Bone marrow (tissue), 2 donors: ENCODE data around the gene PCDHGB4.
"Not testable (repeated sequence)": the region's sequence is repeated elsewhere in the genome, so short reads cannot be mapped to it uniquely, and the experiment has no call there.

ENCODE experiments used
- DNase-seq, 2 donors: peaks; one replicate each; lab custom pipeline; 2025; lab: John Stamatoyannopoulos, UW

PCDHGB4 gene

DNA sequence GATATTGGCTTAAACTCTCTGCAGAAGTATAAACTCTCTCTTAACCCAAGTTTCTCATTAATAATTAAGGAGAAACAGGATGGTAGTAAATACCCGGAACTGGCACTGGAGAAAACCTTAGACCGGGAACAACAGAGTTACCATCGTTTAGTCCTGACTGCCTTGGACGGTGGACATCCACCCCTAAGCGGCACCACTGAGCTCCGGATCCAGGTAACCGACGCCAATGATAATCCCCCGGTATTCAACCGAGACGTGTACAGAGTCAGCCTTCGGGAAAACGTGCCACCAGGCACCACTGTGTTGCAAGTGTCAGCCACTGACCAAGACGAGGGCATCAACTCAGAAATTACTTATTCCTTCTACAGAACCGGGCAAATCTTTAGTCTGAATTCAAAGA lies 11.1 kb downstream of the PCDHGB4 start:
- DNase-seq: no peak

DNA sequence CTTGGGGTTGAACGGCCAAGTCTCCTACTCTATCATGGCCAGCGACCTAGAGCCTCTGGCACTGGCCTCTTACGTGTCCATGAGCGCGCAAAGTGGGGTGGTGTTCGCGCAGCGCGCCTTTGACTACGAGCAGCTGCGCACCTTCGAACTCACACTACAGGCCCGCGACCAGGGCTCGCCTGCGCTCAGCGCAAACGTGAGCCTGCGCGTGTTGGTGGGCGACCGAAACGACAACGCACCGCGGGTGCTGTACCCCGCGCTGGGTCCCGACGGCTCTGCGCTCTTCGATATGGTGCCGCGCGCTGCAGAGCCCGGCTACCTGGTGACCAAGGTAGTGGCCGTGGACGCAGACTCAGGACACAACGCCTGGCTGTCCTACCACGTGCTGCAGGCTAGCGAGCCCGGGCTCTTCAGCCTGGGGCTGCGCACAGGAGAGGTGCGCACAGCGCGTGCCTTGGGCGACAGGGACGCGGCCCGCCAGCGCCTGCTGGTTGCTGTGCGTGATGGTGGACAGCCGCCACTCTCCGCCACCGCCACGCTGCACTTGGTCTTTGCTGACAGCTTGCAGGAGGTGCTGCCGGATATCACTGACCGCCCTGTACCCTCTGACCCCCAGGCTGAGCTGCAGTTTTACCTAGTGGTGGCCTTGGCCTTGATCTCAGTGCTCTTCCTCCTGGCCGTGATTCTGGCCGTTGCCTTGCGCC lies 12.2 kb downstream of the PCDHGB4 start:
- DNase-seq: no peak

DNA sequence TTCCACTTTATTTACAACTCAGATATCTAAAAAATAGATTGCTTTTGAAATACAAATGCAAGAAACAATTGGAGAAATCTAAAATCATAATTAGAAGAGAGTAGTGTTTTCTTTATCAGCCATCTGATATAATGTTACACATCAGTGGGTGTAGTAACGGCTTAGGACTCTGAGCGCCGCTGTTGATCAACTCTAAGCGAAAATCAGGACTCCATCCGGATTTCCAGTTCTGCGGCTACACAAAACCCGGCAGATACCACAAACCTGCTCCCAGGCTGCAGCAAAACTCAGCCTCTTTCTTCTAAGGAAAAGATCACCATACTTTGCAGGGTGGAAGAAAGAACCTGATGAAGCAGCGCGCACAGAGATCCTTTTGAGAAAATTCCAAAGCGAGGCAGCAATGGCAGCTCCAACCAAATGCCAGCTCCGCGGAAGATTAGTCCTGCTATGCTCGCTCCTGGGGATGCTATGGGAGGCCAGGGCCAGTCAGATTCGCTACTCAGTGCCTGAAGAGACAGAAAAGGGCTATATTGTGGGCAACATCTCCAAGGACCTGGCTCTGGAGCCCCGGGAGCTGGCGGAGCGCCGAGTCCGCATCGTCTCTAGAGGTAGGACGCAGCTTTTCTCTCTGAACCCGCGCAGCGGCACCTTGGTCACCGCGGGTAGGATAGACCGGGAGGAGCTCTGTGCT lies 15.2 kb downstream of the PCDHGB4 start, which contains the start of gene PCDHGA9:
TSS of gene PCDHGA9 (plus strand) at position 226 of the 691 bp plus-strand sequence. CDS start at position 401, 175 bp downstream.
- no peak for DNase-seq

DNA sequence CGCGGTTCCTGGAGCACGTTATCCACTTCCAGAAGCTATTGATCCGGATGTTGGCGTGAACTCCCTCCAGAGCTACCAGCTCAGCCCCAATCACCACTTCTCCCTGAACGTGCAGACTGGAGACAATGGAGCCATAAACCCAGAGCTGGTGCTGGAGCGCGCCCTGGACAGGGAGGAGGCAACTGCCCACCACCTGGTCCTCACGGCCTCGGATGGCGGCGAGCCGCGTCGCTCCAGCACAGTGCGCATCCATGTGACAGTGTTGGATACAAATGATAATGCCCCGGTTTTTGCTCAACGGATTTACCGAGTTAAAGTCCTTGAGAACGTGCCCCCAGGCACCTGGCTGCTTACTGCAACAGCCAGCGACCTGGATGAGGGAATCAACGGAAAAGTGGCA lies 15.9 kb downstream of the PCDHGB4 start:
- no peak for DNase-seq

DNA sequence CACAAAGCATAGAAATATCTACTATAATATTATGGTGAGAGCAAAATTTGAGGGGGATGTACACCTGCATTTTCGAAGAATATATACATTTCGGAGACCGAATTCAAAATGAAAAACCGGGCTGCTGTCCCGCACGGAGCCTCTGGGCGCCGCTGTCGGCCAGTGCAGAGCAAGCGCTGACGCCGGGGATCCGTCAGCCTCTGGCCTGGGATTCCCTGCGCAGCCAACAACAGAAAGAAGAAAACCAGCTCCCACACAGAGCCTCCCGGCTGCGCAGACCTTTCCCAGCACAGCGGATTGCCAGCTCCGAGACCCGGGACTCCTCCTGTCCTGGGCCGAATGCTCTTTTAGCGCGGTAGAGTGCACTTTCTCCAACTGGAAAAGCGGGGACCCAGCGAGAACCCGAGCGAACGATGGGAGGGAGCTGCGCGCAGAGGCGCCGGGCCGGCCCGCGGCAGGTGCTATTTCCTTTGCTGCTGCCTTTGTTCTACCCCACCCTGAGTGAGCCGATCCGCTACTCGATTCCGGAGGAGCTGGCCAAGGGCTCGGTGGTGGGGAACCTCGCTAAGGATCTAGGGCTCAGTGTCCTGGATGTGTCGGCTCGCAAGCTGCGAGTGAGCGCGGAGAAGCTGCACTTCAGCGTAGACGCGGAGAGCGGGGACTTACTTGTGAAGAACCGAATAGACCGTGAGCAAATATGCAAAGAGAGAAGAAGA lies 20.4 kb downstream of the PCDHGB4 start, which contains the start of gene PCDHGB6:
TSS of gene PCDHGB6 (plus strand) at position 232 of the 716 bp plus-strand sequence. CDS start at position 414, 182 bp downstream.
- not testable (repeated sequence) for DNase-seq

DNA sequence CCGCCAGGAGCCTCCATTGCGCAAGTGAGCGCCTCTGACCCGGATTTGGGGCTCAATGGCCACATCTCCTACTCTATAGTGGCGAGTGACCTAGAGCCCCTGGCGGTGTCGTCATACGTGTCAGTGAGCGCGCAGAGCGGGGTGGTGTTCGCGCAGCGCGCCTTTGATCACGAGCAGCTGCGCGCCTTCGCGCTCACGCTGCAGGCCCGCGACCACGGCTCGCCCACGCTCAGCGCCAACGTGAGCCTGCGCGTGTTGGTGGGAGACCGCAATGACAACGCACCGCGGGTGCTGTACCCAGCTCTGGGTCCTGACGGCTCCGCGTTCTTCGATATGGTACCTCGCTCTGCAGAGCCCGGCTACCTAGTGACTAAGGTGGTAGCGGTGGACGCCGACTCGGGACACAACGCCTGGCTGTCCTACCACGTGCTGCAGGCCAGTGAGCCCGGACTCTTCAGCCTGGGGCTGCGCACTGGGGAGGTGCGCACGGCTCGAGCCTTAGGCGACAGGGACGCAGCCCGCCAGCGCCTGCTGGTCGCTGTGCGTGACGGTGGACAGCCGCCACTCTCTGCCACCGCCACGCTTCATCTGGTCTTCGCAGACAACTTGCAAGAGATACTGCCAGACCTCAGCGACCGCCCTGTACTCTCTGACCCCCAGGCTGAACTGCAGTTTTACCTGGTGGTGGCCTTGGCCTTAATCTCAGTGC lies 22.3 kb downstream of the PCDHGB4 start:
- DNase-seq: no peak

DNA sequence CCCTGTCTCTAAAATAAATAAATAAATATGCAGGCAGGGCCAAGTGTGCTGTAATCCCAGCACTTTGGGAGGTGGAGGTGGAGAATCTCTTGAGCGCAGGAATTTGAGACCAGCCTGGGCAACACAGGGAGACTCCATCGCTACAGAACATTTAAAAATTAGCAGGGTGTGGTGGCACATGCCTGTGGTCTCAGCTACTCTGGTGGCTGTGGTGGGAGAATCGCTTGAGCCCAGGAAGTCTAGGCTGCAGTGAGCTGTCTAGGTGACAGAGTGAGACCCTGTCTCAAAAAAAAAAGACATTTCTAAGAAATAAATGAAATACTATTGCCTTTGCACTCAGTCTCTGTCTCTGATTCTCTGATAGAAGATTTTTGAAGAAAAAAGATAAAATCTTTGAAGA lies 24.1 kb downstream of the PCDHGB4 start:
- no peak for DNase-seq

DNA sequence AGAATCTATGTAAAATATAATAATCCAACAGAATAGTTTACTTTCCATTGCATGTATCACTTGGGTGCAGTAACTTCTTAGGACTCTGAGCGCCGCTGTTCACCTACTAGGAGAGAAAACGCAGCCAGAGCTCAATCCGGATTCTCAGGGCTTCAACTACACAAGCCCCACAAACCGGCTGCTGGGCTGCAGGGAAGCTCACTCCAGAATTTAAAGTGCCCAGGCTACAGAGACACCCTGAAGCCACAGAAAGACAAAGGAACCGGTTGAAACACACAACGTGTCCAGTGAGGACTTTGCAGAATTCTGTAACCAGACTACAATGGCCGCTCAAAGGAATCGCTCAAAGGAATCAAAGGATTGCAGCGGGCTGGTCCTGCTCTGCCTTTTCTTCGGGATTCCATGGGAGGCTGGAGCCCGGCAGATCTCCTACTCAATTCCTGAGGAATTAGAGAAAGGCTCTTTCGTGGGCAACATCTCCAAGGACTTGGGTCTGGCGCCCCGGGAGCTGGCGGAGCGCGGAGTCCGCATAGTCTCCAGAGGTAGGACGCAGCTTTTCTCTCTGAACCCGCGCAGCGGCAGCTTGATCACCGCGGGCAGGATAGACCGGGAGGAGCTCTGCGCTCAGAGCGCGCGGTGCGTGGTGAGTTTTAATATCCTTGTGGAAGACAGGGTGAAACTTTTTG lies 25.5 kb downstream of the PCDHGB4 start, which contains the start of gene PCDHGA10:
TSS of gene PCDHGA10 (plus strand) at position 134 of the 686 bp plus-strand sequence. CDS start at position 323, 189 bp downstream.
- peak; percentile 48 to 49 for DNase-seq

DNA sequence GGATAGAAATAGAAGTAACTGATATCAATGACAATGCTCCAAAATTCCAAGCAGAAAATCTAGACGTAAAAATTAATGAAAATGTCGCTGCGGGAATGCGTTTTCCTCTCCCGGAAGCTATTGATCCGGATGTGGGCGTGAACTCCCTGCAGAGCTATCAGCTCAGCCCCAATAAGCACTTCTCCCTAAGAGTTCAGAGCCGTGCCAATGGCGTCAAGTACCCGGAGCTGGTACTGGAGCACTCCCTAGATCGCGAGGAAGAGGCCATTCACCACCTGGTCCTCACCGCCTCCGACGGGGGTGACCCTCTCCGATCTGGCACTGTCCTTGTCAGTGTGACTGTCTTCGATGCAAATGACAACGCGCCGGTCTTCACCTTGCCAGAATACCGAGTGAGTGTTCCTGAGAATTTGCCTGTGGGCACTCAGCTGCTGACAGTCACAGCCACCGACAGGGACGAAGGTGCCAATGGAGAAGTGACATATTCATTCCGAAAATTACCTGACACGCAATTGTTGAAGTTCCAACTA lies 26.1 kb downstream of the PCDHGB4 start:
- no peak for DNase-seq

DNA sequence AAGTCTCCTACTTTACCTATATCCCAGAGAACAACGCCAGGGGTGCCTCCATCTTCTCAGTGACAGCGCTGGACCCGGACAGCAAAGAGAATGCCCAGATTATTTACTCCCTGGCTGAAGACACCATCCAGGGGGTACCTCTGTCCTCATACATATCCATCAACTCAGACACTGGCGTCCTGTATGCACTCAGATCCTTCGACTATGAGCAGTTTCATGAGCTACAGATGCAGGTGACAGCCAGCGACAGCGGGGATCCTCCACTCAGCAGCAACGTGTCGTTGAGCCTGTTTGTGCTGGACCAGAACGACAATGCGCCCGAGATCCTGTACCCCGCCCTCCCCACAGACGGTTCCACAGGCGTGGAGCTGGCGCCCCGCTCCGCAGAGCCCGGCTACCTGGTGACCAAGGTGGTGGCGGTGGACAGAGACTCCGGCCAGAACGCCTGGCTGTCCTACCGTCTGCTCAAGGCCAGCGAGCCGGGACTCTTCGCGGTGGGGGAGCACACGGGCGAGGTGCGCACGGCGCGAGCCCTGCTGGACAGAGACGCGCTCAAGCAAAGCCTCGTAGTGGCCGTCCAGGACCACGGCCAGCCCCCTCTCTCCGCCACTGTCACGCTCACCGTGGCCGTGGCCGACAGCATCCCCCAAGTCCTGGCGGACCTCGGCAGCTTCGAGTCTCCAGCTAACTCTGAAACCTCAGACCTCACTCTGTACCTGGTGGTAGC lies 27.2 kb downstream of the PCDHGB4 start:
- DNase-seq: not testable (repeated sequence)

DNA sequence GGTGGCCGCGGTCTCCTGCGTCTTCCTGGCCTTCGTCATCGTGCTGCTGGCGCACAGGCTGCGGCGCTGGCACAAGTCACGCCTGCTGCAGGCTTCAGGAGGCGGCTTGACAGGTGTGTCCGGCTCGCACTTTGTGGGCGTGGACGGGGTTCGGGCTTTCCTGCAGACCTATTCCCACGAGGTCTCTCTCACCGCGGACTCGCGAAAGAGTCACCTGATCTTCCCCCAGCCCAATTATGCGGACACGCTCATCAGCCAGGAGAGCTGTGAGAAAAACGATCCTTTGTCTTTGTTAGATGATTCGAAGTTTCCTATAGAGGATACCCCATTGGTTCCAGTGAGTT lies 27.7 kb downstream of the PCDHGB4 start:
- DNase-seq: not testable (repeated sequence)

DNA sequence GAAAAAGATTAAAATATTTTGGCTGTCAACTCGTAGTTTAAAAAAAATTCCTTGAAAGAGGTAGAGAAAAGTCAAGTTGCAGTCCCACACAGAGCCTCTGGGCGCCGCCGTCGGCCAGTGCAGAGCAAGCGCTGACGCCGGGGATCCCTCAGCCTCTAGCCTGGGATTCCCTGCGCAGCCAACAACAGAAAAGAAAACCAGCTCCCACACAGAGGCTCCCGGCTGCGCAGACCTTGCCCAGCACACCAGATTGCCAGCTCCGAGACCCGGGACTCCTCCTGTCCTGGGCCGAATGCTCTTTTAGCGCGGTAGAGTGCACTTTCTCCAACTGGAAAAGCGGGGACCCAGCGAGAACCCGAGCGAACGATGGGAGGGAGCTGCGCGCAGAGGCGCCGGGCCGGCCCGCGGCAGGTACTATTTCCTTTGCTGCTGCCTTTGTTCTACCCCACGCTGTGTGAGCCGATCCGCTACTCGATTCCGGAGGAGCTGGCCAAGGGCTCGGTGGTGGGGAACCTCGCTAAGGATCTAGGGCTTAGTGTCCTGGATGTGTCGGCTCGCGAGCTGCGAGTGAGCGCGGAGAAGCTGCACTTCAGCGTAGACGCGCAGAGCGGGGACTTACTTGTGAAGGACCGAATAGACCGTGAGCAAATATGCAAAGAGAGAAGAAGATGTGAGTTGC lies 30.1 kb downstream of the PCDHGB4 start, which contains the start of gene PCDHGB7:
TSS of gene PCDHGB7 (plus strand) at position 184 of the 679 bp plus-strand sequence. CDS start at position 367, 183 bp downstream.
- DNase-seq: peak in 1 of 2 donors; percentile 38

DNA sequence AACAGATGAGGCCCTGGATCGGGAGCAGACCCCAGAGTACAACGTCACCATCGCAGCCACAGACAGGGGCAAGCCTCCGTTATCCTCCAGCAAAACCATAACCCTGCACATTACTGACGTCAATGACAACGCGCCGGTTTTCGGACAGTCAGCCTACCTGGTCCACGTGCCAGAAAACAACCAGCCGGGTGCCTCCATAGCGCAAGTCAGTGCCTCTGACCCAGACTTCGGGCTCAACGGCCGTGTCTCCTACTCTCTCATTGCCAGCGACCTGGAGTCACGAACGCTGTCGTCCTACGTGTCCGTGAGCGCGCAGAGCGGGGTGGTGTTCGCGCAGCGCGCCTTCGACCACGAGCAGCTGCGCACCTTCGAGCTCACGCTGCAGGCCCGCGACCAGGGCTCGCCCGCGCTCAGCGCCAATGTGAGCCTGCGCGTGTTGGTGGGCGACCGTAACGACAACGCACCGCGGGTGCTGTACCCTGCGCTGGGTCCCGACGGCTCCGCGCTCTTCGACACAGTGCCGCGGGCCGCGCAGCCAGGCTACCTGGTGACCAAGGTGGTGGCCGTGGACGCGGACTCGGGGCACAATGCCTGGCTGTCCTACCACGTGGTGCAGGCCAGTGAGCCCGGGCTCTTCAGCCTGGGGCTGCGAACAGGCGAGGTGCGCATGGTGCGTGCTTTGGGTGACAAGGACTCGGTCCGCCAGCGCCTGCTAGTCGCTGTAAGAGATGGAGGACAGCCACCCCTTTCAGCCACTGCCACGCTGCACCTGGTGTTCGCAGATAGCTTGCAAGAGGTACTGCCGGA lies 31.8 kb downstream of the PCDHGB4 start:
- no peak for DNase-seq

DNA sequence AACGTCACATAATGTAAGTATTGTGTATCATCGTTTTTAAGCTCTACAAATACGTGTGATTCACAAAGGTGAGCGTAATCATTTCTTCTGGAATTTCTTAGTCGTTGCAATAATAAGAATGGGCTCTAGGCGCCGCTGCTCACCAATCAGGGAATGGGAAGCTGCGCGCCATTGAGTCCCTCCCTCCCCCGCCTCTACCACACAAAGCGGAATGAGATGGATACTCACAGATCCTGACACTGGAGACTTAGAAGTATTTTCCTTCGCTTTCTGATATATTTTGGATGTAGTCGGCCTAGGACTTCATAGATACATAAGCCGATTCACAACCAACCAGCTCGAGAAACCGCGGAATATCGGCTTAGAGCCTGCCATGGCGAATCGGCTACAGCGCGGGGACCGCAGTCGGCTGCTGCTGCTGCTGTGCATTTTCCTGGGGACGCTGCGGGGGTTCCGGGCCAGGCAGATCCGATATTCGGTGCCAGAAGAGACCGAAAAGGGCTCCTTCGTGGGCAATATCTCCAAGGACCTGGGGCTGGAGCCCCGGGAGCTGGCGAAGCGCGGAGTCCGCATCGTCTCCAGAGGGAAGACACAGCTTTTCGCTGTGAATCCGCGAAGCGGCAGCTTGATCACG lies 33.5 kb downstream of the PCDHGB4 start, which contains the start of gene PCDHGA11:
TSS of gene PCDHGA11 (plus strand) at position 197 of the 634 bp plus-strand sequence. CDS start at position 374, 177 bp downstream.
- peak in 1 of 2 donors; percentile 25 for DNase-seq

DNA sequence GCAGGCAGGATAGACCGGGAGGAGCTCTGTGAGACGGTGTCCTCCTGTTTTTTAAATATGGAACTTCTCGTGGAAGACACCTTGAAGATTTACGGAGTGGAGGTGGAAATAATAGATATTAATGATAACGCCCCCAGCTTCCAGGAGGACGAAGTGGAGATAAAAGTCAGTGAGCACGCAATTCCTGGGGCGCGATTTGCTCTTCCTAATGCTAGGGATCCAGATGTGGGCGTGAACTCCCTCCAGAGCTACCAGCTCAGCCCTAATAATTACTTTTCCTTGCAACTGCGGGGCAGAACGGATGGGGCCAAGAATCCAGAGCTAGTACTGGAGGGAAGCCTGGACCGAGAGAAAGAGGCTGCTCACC lies 34.0 kb downstream of the PCDHGB4 start:
- DNase-seq: no peak

DNA sequence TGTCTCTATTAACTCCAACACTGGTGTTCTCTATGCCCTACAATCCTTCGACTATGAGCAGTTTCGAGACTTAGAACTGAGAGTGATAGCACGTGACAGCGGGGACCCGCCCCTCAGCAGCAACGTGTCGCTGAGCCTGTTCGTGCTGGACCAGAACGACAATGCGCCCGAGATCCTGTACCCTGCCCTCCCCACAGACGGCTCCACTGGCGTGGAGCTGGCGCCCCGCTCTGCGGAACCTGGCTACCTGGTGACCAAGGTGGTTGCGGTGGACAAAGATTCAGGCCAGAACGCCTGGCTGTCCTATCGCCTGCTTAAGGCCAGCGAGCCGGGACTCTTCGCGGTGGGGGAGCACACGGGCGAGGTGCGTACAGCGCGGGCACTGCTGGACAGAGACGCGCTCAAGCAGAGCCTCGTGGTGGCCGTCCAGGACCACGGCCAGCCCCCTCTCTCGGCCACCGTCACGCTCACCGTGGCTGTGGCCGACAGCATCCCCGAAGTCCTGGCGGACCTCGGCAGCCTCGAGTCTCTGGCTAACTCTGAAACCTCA lies 35.3 kb downstream of the PCDHGB4 start:
- no peak for DNase-seq

DNA sequence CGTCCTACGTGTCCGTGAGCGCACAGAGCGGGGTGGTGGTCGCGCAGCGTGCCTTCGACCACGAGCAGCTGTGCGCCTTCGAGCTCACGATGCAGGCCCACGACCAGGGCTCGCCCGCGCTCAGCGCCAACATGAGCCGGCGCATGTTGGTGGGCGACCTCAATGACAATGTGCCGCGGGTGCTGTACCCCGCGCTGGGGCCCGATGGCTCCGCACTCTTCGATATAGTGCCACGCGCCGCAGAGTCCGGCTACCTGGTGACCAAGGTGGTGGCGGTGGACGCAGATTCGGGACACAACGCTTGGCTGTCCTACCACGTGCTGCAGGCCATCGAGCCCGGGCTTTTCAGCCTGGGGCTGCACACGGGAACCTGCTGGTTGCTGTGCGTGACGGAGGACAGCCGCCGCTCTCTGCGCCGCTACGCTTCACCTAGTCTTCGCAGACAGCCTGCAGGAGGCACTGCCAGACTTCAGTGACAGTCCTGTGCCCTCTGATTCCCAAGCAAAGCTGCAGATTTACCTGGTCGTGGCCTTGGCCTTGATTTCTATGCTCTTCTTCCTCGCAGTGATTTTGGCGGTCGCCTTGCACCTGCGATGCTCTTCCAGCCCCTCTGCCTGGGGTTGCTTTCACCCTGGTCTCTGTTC lies 40.4 kb downstream of the PCDHGB4 start:
- no peak for DNase-seq
